Left lung (tissue), 10 donors: ENCODE results near the gene OR10G3. TPM values are rescaled to one million over a fixed set of nuclear protein-coding genes. Genes with fewer than 3 reads are reported as not detected.

ENCODE experiments used
- ATAC-seq: fragments of 200-7000 bp; cut with Tn5 transposase; one replicate; pipeline ENCODE4 v1.9.1; 2020; ENCODE audit warnings: moderate library complexity
- DNase-seq, 4 donors: peaks; one replicate each; pipeline ENCODE4 v3.0.0-alpha.2; 2013 to 2020
- H3K27ac ChIP-seq, 2 donors: fragments of 200-600 bp; sonication (generic) in 1 of 2; one replicate each; pipeline versions ENCODE4 v1.5.0 to v1.8.0; 2020 to 2021
- H3K27me3 ChIP-seq, 2 donors: fragments of 200-600 bp; sonication (generic) in 1 of 2; one replicate each; pipeline versions ENCODE4 v1.5.0 to v1.8.0; 2020 to 2021
- H3K36me3 ChIP-seq, 2 donors: fragments of 200-600 bp; sonication (generic) in 1 of 2; one replicate each; pipeline versions ENCODE4 v1.5.0 to v1.8.0; 2020 to 2021
- H3K4me1 ChIP-seq, 2 donors: fragments of 200-600 bp; one replicate each; pipeline ENCODE4 v1.8.0; 2021
- H3K4me3 ChIP-seq, 2 donors: fragments of 200-600 bp; sonication (generic) in 1 of 2; one replicate each; pipeline versions ENCODE4 v1.5.0 to v1.8.0; 2020 to 2021; ENCODE audit warnings: mild to moderate bottlenecking in 1 of 2
- H3K9me3 ChIP-seq, 2 donors: fragments of 200-600 bp; sonication (generic) in 1 of 2; one replicate each; pipeline versions ENCODE4 v1.5.0 to v1.8.0; 2020 to 2021
- CTCF ChIP-seq, 2 donors: fragments of 200-600 bp; sonication (generic) in 1 of 2; IDR thresholded peaks; one replicate each; pipeline versions ENCODE4 v1.5.0 to v1.8.0; 2021; ENCODE audit warnings: antibody characterized with exemption in 2 of 2
- intact Hi-C, 2 donors: fragments of 100-400 bp; cut with DNase I; formaldehyde crosslinking; loops; one replicate each; pipeline versions ENCODE4 v1.11.2 to v1.14.2; 2022
- polyA plus RNA-seq, 6 donors: library from polyadenylated mRNA; unstranded; fragments of 120-200 nt; gene quantifications; one replicate each; pipeline ENCODE4 v1.2.1, GENCODE V29; 2013; ENCODE audit not compliant: insufficient read length in 6 of 6
- total RNA-seq, 2 donors: library from RNA; stranded (reverse); fragmentation: NEBNext Ultra II Directional; extraction: Animal tissue kit (Norgen Biotek cat#: 25700); gene quantifications; one replicate each; pipeline ENCODE4 v1.2.1, GENCODE V29; 2021
- donor health status: DM: no; HTN: yes; CAD: no.
- donor health status: DM: no; HTN: no; CAD: no.

Gene OR10G3
- total and polyA plus RNA-seq, 8 donors = 0.06 to 0.08 (median 0.07) TPM; not detected in 5

GRCh38 chr14:21589317-21589716, 9.4 kb upstream of the OR10G3 start:
- Histone ChIP-seq H3K4me3 (no peak overlapping the region), H3K4me1 (no peaks in the 10 kb centered on the region), H3K27ac (no peak overlapping the region), H3K9me3 (peaks cover 0 to 28% of the 10 kb centered on the region in 2 donors), H3K27me3 (no peaks in the 10 kb centered on the region), H3K36me3 (no peaks in the 10 kb centered on the region)
- intact Hi-C loops = no loop called here
- ATAC-seq (no peak), DNase-seq (no peak)
- TF ChIP-seq CTCF (IDR thresholded peaks at IDR 0.05) = no peak

DNA sequence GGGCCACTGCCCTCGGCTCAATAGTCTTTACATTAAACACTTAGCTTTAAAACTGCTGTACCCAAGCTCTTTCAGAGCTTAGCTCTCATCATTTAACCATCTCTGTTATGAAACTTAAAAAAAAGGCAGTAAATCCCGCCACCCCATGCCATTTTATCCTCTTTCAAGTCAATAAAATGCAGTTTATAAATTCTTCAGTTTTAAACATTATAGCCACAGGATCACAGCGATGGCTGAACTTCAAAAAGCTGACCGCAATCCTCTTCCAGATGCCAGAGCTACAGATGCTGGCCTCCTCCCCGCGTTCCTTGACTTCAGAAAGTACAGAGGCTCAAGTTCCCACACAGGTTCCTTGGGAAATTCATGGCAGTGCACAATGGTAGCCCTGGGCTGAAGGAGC, 4.2 kb downstream of the OR10G3 start:
- H3K27ac ChIP-seq = no peak overlapping the region
- H3K9me3 ChIP-seq = peaks cover 0 to 8% of the 10 kb centered on the region in 2 donors
- no peaks in the 10 kb centered on the region for H3K36me3 ChIP-seq
- H3K4me3 ChIP-seq = no peak overlapping the region
- DNase-seq (no peak), ATAC-seq (no peak)
- H3K27me3 ChIP-seq = peaks cover 0 to 11% of the 10 kb centered on the region in 2 donors
- H3K4me1 ChIP-seq = no peaks in the 10 kb centered on the region
- intact Hi-C loops = no loop called here
- no peak for TF ChIP-seq CTCF (IDR thresholded peaks at IDR 0.05)

DNA sequence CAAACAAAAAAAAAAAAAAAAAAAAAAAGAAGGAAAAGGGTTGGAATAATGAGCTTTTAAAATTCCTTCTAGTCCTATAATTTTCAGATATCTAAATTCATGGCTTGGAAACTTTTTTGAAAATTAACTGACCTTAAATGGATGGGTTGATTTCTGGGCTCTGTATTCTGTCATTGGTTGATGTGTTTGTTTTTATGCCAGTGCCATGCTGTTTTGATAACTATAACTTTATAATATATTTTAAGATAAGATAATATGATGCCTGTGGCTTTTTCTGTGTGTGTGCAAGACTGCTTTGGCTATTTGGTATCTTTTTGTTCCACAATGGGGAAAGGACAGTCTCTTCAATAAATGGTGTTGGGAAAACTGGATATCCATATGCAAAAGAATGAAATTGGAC, 7.3 kb downstream of the OR10G3 start:
- Histone ChIP-seq H3K27me3 (peaks cover 0 to 3% of the 10 kb centered on the region in 2 donors), H3K4me3 (no peak overlapping the region), H3K27ac (no peak overlapping the region), H3K36me3 (no peaks in the 10 kb centered on the region), H3K9me3 (peaks cover 0 to 8% of the 10 kb centered on the region in 2 donors), H3K4me1 (no peaks in the 10 kb centered on the region)
- intact Hi-C loops = no loop called here
- no peak for ATAC-seq
- DNase-seq = no peak
- no peak for TF ChIP-seq CTCF (IDR thresholded peaks at IDR 0.05)

DNA sequence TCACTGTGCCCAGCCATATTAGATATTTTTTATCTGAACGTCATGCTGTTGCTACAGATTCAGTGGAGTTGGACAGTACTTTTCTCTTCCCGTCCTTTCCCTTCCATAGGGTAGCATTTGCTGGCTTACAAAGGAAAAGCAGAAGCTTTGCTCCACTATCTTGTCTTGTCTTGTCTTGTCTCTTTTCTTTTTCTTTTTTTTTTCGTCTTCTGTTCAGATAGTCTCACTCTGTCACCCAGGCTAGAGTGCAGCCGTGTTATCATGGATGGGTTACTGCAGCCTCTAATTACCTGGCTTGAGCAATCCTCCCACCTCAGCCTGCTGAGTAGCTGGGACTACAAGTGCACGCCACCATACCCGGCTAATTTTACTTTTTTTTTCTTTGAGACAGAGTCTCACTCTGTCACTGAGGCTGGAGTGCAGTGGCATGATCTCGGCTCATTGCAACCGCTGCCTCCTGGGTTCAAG, 21.1 kb downstream of the OR10G3 start:
- H3K36me3 ChIP-seq = no peaks in the 10 kb centered on the region
- no peak overlapping the region for H3K27ac ChIP-seq
- H3K9me3 ChIP-seq = no peaks in the 10 kb centered on the region
- H3K27me3 ChIP-seq = no peaks in the 10 kb centered on the region
- no peak for TF ChIP-seq CTCF (IDR thresholded peaks at IDR 0.05)
- H3K4me1 ChIP-seq = peaks cover 4 to 12% of the 10 kb centered on the region in 2 donors
- ATAC-seq (no peak), DNase-seq (no peak)
- intact Hi-C loops = no loop called here
- no peak overlapping the region for H3K4me3 ChIP-seq

- H3K36me3 ChIP-seq = no peaks in the 10 kb centered on the region
- H3K27me3 ChIP-seq = no peaks in the 10 kb centered on the region
- ATAC-seq = peak; percentile 90
- DNase-seq = peak in 3 of 4 donors; percentile 69 to 95 (median 88)
- H3K4me1 ChIP-seq = peaks cover 4 to 12% of the 10 kb centered on the region in 2 donors
- TF ChIP-seq CTCF (IDR thresholded peaks at IDR 0.05) = peak; percentile 66 to 72
- no peaks in the 10 kb centered on the region for H3K9me3 ChIP-seq
- intact Hi-C loops = no loop called here
- H3K27ac ChIP-seq = peak overlapping the region; percentile 50 to 73
- H3K4me3 ChIP-seq = no peak overlapping the region
Observed at GRCh38 chr14:21557084-21557901, 22.6 kb downstream of the OR10G3 start.
